Body of pancreas (tissue), 4 donors: ENCODE data around the gene TM6SF1. TPM values are rescaled to one million over a fixed set of nuclear protein-coding genes. Genes with fewer than 3 reads are reported as not detected.

Experiments used
- ATAC-seq: fragments of 150-250 bp; one replicate; pipeline ENCODE4 v1.9.1; 2016
- DNase-seq, 4 donors: peaks; one replicate each; pipeline ENCODE4 v3.0.0-alpha.2; 2019
- H3K27ac ChIP-seq, 4 donors: fragments of 200-600 bp; sonication (generic); 1 replicate in 3 of 4; 2 replicates in 1 of 4; pipeline versions ENCODE4 v1.5.1 to v1.6.1; 2016 to 2019; ENCODE audit warnings: mild to moderate bottlenecking in 1 of 4, mixed read lengths in 1 of 4, moderate library complexity in 1 of 4
- H3K27me3 ChIP-seq, 2 donors: fragments of 200-600 bp; sonication (generic); one replicate each; pipeline ENCODE4 v1.6.0; 2016; ENCODE audit warnings: mild to moderate bottlenecking in 1 of 2
- H3K36me3 ChIP-seq, 2 donors: fragments of 200-600 bp; sonication (generic); replicated peaks in 1 of 2; 2 replicates each; pipeline ENCODE4 v1.5.1; 2016; ENCODE audit warnings: low read depth in 2 of 2; ENCODE audit not compliant: insufficient read depth in 1 of 2
- H3K4me1 ChIP-seq: fragments of 200-600 bp; sonication (generic); one replicate; pipeline ENCODE4 v1.6.0; 2016
- H3K4me3 ChIP-seq, 2 donors: fragments of 200-600 bp; sonication (generic); 1 replicate in 1 of 2; 2 replicates in 1 of 2; pipeline ENCODE4 v1.5.1; 2016 to 2019
- H3K9me3 ChIP-seq, 3 donors: fragments of 200-600 bp; sonication (generic); 1 replicate in 2 of 3; 2 replicates in 1 of 3; pipeline ENCODE4 v1.5.1; 2016
- POLR2A ChIP-seq, 3 donors: fragments of 450-650 bp; IDR thresholded peaks; one replicate each; pipeline ENCODE4 v1.6.1; 2016; ENCODE audit warnings: antibody characterized with exemption in 3 of 3, mild to moderate bottlenecking in 2 of 3
- WGBS, 2 donors: methylation state at CpG; one replicate each; pipeline ENCODE4 v1.1.5; 2017; 5-methylcytosine and 5-hydroxymethylcytosine counted together
- intact Hi-C: fragments of 100-400 bp; cut with DNase I; formaldehyde crosslinking; loops from one replicate; pipeline ENCODE4 v1.15.1; 2023
- total RNA-seq, 2 donors: library from RNA; depleted of rRNA; stranded (reverse); fragments of >200 nt; gene quantifications; one replicate each; pipeline ENCODE4 v1.1.0, GENCODE V29; 2016
- TF ChIP-seq, protein P1 (sequence below), 7 experiments: fragments of 450-650 bp in 4 of 7; fragments of 200-600 bp in 3 of 7; sonication (generic) in 3 of 7; IDR thresholded peaks; one replicate each; pipeline ENCODE4 v1.5.1; 2016 to 2019; ENCODE audit warnings: antibody characterized with exemption in 7 of 7

TM6SF1 gene
- 1 to 10 TPM; 1.8 to 2.3 TPM for total RNA-seq

DNA sequence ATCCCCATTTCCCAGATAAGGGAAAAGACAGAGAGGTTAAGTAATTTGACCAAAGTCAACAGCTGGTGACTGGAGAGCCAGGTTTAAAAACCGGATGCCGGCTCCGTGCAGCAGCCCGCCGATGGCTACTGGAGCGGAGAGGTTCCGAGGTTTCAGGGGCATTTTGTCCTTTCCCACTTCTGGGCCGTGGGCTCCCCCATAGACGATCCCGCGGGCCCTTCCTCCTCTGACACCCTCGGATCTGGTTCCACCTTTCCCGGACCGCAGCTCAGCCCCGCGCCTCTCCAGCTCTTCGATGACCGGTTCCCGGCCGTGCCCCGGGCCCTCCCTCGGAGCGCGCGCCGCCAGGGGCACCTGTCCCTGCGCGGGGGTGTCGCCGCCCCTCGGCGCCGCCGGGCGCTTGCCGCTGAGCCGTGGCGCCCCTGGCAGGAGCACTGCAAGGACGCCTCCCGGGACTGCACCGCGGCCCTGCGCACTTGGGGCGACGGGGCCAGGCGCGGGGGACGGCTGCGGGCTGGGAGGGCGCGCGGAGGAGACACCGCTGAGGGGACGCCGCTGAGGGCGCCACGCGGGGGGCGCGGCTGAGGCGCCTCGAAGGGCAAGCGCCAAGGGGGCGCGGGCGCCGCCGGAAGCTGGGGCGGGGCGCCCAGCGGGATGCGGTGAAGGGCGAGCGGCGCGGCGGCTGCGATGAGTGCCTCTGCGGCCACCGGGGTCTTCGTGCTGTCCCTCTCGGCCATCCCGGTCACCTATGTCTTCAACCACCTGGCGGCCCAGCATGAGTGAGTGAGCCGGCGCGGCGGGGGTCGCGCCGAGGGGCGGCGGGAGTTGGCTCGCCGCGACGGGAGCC is at the start of gene TM6SF1:
Gene TM6SF1 (plus strand): TSS at position 652 of the 847 bp plus-strand sequence. CDS start 36 bp downstream, at position 688.
- ATAC-seq, result peak; percentile 31
- 2 to 6% methylated on average over 20 to 82 of the region's 97 CpGs for WGBS, 2 donors
- intact Hi-C loops, result no loop called here
- peak in 1 of 4 donors; percentile 17 for DNase-seq
- peaks cover 14% of the 10 kb centered on the region for H3K4me1 ChIP-seq
- H3K27ac ChIP-seq, result peak within 1 kb of the TSS in 2 of 4 donors; percentile 13 to 74
- peak within 1 kb of the TSS in 1 of 2 donors; percentile 1 for H3K4me3 ChIP-seq
- H3K36me3 ChIP-seq, result no peaks in the 10 kb centered on the region
- H3K27me3 ChIP-seq, result peaks cover 0 to 22% of the 10 kb centered on the region in 2 donors
- TF ChIP-seq POLR2A (IDR thresholded peaks at IDR 0.05), result no peak
- TF ChIP-seq, protein P1, sequence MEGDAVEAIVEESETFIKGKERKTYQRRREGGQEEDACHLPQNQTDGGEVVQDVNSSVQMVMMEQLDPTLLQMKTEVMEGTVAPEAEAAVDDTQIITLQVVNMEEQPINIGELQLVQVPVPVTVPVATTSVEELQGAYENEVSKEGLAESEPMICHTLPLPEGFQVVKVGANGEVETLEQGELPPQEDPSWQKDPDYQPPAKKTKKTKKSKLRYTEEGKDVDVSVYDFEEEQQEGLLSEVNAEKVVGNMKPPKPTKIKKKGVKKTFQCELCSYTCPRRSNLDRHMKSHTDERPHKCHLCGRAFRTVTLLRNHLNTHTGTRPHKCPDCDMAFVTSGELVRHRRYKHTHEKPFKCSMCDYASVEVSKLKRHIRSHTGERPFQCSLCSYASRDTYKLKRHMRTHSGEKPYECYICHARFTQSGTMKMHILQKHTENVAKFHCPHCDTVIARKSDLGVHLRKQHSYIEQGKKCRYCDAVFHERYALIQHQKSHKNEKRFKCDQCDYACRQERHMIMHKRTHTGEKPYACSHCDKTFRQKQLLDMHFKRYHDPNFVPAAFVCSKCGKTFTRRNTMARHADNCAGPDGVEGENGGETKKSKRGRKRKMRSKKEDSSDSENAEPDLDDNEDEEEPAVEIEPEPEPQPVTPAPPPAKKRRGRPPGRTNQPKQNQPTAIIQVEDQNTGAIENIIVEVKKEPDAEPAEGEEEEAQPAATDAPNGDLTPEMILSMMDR (IDR thresholded peaks at IDR 0.05), result no peak
- no peaks in the 10 kb centered on the region for H3K9me3 ChIP-seq

DNA sequence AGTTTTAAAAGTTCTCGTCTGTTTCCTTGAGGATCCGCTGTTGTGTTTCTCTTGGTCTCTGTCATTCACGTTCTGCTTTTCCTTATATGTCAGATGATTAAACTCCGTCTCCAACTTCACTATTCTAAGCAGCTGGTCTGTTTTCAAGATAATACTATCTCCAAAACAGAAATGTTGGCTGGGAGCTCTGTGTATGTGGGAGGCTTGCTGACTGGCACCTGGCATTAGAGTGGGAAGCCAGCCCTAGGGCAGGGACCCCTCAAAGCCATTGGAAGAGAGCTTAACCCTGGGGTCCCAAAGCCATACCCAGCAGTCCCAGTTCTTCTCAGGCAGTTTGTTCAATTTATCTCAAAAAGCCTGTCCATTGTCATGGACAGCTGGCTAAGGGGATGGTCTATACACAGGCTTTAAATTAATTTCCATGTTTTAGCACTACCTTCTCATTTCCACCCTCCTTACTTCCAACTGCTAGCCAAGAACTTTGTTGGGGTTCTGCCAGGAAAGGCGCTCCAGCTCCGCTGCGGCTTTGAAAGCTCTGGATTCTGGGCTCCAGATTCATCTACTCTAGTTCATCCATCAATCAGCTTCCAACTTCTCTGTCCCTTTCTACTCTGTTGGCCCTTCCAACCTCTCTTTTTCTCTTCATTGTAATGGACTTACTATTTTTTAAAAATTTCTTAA is 49.6 kb upstream of the TM6SF1 start:
- peaks cover 0 to 3% of the 10 kb centered on the region in 2 donors for H3K36me3 ChIP-seq

DNA sequence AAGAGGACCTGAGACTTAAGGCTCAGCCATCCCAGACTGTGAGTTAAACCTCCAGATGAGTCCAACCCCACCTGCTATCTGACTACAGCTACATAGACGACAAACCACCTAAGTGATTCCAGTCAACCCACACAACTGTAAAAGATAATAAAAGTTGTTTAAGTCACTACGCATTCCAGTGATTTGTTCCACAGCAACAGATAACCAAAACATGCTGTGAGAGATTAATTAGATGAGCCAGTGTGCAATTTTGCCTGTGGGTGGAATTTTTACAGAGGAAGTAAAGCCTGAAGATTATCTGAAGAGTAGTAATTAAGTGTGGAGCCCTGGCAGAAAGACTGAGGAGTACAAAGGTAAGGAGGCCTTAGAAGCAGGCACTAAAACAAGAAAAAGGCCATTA is 45.8 kb upstream of the TM6SF1 start:
- ATAC-seq (no peak), DNase-seq (no peak)
- Histone ChIP-seq H3K4me3 (no peak overlapping the region), H3K36me3 (no peaks in the 10 kb centered on the region), H3K9me3 (no peaks in the 10 kb centered on the region), H3K27me3 (no peaks in the 10 kb centered on the region), H3K4me1 (peaks cover 60% of the 10 kb centered on the region), H3K27ac (no peak overlapping the region)
- intact Hi-C loops, result no loop called here
- TF ChIP-seq POLR2A (IDR thresholded peaks at IDR 0.05), result no peak
- TF ChIP-seq, protein P1 (IDR thresholded peaks at IDR 0.05), result no peak
- 18 to 53% methylated on average over 2 of the region's 2 CpGs for WGBS, 2 donors

More for the DNA sequence above, 49.6 kb upstream of the TM6SF1 start:
- ATAC-seq, result no peak
- Histone ChIP-seq H3K4me3 (no peak overlapping the region), H3K27me3 (no peaks in the 10 kb centered on the region), H3K27ac (no peak overlapping the region), H3K4me1 (peaks cover 31% of the 10 kb centered on the region), H3K9me3 (no peaks in the 10 kb centered on the region)
- no peak for TF ChIP-seq POLR2A (IDR thresholded peaks at IDR 0.05)
- TF ChIP-seq, protein P1 (IDR thresholded peaks at IDR 0.05), result no peak
- peak in 3 of 4 donors; percentile 16 to 37 (median 29) for DNase-seq
- intact Hi-C loops, result no loop called here
- 31 to 36% methylated on average over 7 of the region's 7 CpGs for WGBS, 2 donors

DNA sequence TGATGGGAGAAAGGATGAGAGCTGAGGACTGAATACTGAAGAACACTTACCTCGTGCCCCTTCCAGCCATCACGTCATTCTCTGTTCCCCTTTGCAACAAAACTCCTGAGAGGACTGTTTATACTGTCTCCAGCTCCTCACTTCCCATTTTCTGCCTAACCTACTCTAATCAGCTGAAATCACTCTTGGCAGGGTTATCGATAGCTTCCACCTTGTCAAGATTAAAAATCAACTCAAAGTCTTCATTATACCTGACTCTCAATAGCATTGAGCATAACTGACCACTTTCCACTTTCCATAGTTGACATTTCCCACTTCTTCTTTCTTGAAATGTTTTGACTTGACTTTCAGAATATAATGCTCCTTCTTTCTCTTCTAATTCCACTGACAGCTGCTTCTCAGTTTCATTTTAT is 44.7 kb upstream of the TM6SF1 start:
- no peak for ATAC-seq
- 48 to 62% methylated on average over 3 of the region's 3 CpGs for WGBS, 2 donors
- peaks cover 53% of the 10 kb centered on the region for H3K4me1 ChIP-seq
- peak in 1 of 4 donors; percentile 25 for DNase-seq
- no peaks in the 10 kb centered on the region for H3K36me3 ChIP-seq
- H3K9me3 ChIP-seq, result no peaks in the 10 kb centered on the region
- TF ChIP-seq, protein P1 (IDR thresholded peaks at IDR 0.05), result no peak
- no peak for TF ChIP-seq POLR2A (IDR thresholded peaks at IDR 0.05)
- H3K4me3 ChIP-seq, result no peak overlapping the region
- intact Hi-C loops, result no loop called here
- no peaks in the 10 kb centered on the region for H3K27me3 ChIP-seq
- peak overlapping the region in 1 of 4 donors; percentile 4 for H3K27ac ChIP-seq
